Rectal smooth muscle tissue (tissue), 1 donor: ENCODE data around the gene PDLIM7.

ENCODE experiments used
- H3K27ac ChIP-seq: one replicate; pipeline ENCODE4 v1.7.0; 2013; ENCODE audit warnings: low read depth, low read length, inconsistent platforms
- H3K27me3 ChIP-seq: one replicate; pipeline ENCODE4 v1.7.0; 2013; ENCODE audit warnings: low read length; ENCODE audit not compliant: control insufficient read depth, insufficient read depth
- H3K36me3 ChIP-seq: one replicate; pipeline ENCODE4 v1.7.0; 2013; ENCODE audit warnings: low read length; ENCODE audit not compliant: control insufficient read depth, insufficient read depth
- H3K4me1 ChIP-seq: one replicate; pipeline ENCODE4 v1.7.0; 2013; ENCODE audit warnings: low read length; ENCODE audit not compliant: control insufficient read depth, insufficient read depth
- H3K4me3 ChIP-seq: one replicate; pipeline ENCODE4 v1.7.0; 2013; ENCODE audit warnings: low read length
- H3K9ac ChIP-seq: one replicate; pipeline ENCODE4 v1.7.0; 2013; ENCODE audit warnings: low read length

Gene PDLIM7

DNA sequence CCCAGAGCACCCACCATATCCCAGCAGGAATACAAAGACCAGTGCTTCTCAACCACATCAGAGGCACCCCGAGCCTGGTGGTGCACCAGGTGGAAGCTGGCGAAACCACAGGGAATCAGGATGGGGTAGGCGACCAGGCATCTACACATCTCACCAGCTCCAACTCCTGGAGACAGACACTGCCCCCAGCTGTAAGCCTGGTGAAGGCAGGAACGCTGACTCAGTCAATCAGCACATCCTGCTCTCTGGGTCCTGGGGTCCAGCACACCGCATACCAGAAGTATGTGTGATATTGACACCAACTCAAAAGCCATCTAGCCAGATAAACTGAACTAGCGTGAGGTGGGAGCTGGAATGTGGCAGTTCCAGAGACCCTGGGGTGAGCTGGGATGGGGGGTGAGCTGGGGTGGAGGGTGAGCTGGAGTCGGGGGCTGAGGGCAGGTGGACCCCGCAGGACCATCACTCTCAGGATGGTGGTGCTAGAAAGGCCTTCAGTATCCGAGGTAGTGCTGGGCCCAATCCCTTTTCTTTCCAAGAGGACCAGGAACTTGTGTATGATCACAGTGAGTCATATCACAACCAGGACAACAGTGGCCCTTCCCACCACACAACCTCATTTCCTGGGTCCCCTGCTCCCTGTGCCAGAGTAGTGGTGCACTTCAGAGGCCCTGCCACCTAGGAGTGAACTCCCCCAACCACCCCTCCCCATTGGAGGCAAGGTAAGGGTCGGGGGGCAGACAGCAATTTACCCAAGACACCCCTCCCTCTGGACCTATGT is 26.5 kb downstream of the PDLIM7 start:
- H3K27ac ChIP-seq, result peak overlapping the region; percentile 4
- no peak overlapping the region for H3K4me3 ChIP-seq
- peaks cover 9% of the 10 kb centered on the region for H3K36me3 ChIP-seq
- peak overlapping the region; percentile 24 for H3K9ac ChIP-seq
- H3K27me3 ChIP-seq, result no peaks in the 10 kb centered on the region
- H3K4me1 ChIP-seq, result peaks cover 20% of the 10 kb centered on the region

DNA sequence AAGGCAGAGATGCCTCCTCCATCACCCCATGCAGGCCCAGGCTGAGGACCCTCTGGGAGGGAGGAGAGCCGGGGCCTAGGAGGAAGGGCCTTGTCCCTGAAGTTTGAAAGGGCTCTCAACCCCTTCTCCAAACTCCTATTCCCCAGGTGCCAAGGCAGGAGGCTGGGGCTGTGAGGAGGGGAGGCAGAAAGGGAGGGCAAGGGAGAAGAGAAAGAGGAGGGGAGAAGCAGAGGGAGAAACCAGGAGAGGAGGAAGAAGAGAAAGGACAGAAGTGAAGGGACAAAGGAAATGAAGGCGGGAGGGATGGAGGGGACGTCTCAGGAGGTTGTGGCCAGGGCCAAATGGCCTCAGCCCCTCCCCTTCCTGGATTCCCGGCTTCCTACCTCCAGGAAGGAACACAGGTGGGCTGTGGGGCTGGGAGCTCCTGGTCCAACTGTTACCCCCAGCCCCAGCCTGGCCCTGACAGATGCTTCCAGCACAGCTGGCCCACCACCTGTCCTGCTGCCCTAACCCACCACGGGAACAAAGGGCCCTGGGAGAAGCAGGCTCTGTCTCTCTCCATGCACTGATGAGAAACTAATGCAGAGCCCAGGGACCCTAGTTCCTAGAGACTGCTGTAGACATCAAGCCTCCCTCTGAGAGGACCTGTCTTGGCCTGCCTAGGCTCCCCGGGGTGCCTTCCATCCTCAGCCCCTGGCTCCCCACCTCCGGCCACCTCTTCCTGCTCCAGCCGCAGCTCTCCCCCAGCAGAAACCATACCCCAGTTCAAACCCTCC is 27.5 kb downstream of the PDLIM7 start:
- Histone ChIP-seq H3K27me3 (no peaks in the 10 kb centered on the region), H3K27ac (peak overlapping the region; percentile 44), H3K9ac (no peak overlapping the region), H3K4me3 (peak overlapping the region; percentile 3), H3K4me1 (peaks cover 15% of the 10 kb centered on the region), H3K36me3 (peaks cover 10% of the 10 kb centered on the region)

DNA sequence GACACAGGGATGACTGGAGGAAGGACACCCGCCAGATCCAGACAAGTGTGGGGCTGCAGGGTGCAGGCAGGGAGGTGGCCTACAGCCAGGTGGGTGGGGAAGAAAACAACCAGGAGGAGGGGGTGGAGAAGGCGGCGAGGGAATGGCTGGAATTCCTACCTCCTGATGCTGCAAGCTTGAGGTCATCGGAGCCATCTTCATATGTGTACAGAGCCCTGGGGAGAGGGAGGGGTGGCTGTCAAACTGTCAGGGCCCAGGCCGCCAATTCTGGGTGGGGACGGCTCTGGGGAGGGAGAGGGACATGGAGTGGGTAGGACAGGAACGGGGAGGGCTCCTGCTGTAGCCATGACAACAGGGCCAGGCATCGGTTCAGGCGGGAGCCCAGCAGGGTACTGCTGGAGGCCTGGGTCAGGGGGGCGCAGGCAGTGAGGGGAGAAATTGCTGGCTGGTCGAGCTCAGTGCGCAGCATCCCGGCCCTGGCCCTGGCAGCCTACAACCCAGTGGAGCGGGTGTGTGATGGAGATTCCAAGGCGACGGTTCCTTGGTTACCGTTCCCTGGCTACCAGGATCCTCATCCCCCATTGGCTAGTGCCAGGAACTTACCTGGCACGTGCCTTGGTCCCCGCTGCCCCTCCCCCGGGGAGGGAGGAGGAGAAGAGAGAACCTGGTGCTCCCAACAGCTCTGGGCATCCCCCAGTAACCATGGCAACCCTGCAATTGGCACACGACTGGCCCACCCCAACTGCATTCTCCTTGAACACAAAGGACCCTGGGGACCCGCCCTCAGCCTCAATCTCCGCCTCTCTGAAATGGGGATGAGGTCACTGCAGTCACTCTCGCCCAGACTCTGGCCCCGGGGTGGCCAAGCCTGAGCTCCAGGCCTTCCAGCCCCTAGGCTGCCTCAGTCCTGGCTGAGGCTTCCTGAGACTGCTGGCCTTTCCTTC is 28.4 kb downstream of the PDLIM7 start:
- no peak overlapping the region for H3K27ac ChIP-seq
- no peak overlapping the region for H3K4me3 ChIP-seq
- H3K36me3 ChIP-seq, result peaks cover 10% of the 10 kb centered on the region
- H3K27me3 ChIP-seq, result no peaks in the 10 kb centered on the region
- H3K4me1 ChIP-seq, result peaks cover 15% of the 10 kb centered on the region
- no peak overlapping the region for H3K9ac ChIP-seq

DNA sequence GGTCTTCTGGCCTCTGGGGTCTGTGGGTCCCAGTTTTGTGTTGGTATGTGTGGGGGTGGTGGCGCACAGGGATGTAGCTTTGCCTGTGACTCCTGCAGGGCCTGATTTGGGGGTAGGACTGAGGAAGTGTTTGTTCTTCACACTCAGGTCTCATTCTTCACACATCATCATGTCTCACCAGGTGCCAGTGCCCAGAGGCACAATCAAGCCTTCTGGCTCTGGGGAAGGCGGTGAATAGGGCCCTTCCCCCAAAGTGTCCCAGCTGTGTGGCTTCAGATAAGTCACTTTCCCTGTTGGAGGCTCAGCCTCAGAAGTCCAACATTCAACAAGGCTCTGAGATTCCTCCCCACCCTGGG is 29.1 kb downstream of the PDLIM7 start:
- no peak overlapping the region for H3K9ac ChIP-seq
- no peak overlapping the region for H3K27ac ChIP-seq
- H3K27me3 ChIP-seq, result no peaks in the 10 kb centered on the region
- H3K4me1 ChIP-seq, result peaks cover 15% of the 10 kb centered on the region
- no peak overlapping the region for H3K4me3 ChIP-seq
- peaks cover 10% of the 10 kb centered on the region for H3K36me3 ChIP-seq

DNA sequence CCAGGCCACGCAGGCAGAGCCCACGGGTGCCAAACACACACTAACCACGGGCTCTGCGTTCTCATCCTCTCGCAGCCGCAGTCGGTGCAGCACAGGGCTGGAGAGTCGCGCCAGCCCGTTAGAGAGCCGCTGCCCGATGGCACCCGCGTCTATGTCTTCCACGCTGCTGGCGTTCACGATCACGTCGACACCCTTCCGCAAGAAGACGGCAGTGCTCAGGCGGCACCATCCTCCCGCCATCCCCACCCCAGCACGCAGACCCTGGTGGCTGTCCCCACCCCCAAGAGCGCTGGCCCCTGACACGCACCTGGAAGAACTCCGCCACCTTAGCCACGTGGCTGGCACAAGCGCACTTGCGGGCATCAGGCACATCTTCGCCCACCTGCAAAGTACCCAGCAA is 30.0 kb downstream of the PDLIM7 start:
- Histone ChIP-seq H3K4me1 (peaks cover 14% of the 10 kb centered on the region), H3K36me3 (peaks cover 10% of the 10 kb centered on the region), H3K4me3 (no peak overlapping the region), H3K27ac (no peak overlapping the region), H3K9ac (no peak overlapping the region), H3K27me3 (no peaks in the 10 kb centered on the region)

DNA sequence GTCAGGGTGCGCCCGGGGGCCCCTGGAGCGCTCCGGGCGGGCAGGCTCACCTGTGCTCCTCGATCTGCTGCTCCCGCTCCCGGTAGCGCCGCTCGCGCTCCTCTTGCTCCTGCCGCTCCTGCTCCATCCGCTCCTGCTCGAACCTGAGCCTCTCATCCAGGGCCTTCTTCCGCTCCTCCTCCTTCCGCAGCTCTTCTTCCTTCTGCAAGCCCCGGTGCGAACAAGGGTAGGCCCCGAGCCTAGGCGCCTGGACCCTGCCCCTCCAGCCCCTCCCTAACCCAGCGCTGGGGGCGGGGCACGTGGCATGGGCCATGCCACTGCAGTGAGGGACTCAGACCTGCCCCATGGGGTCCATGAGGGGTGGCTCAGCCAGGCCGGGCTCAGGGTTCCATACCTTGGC is 30.5 kb downstream of the PDLIM7 start:
- Histone ChIP-seq H3K4me3 (no peak overlapping the region), H3K36me3 (peaks cover 10% of the 10 kb centered on the region), H3K27me3 (no peaks in the 10 kb centered on the region), H3K4me1 (peaks cover 9% of the 10 kb centered on the region), H3K27ac (no peak overlapping the region), H3K9ac (no peak overlapping the region)

DNA sequence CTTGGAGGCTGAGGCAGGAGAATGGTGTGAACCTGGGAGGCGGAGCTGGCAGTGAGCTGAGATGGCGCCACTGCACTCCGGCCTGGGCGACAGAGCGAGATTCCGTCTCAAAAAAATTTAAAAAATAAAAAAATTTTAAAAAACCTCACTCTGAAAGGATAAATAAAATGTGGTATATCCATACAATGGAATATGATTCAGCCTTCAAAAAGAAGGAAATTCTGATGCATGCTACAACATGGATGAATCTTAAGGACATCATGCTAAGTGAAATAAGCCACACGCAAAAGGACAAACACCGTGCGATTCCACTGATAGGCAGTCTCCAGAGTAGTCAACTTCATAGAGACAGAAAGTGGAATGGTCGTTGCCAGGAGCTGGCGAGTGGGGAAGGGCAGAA is 32.4 kb downstream of the PDLIM7 start:
- Histone ChIP-seq H3K36me3 (peaks cover 10% of the 10 kb centered on the region), H3K9ac (no peak overlapping the region), H3K27ac (no peak overlapping the region), H3K4me1 (peaks cover 4% of the 10 kb centered on the region), H3K27me3 (no peaks in the 10 kb centered on the region), H3K4me3 (no peak overlapping the region)

DNA sequence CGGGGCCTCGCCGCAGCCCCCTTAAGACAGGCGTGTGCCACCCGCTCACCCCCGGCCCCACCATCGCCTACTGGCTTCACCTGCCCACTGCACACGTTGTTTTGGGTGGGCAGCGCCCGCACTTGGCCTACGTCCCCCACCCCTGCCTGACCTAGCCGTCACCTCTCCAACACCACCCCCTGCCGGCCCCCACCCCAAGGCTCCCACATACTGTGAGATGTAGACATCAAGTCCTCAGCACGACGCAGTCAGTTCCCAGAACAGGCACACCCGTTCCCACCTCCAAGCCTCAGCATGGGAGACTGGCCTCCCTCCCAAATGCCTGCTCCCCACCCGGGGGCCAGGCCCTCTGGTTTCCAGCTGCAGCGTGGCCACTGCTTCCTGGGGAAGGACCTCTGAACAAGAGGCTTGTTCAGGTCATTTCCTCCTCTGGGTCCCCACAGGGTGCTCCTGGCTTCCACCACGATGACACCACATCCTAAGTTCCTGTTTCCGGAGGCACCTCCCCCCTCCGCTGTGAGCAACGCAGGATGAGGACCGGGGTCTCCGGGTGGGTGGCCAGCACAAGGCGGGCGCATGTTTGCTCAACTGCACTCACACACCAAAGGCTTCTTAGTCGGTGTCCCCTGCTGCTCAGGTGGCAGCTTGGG is 35.3 kb downstream of the PDLIM7 start:
- no peak overlapping the region for H3K27ac ChIP-seq
- H3K36me3 ChIP-seq, result peaks cover 10% of the 10 kb centered on the region
- no peak overlapping the region for H3K4me3 ChIP-seq
- peaks cover 2% of the 10 kb centered on the region for H3K4me1 ChIP-seq
- H3K9ac ChIP-seq, result no peak overlapping the region
- no peaks in the 10 kb centered on the region for H3K27me3 ChIP-seq

DNA sequence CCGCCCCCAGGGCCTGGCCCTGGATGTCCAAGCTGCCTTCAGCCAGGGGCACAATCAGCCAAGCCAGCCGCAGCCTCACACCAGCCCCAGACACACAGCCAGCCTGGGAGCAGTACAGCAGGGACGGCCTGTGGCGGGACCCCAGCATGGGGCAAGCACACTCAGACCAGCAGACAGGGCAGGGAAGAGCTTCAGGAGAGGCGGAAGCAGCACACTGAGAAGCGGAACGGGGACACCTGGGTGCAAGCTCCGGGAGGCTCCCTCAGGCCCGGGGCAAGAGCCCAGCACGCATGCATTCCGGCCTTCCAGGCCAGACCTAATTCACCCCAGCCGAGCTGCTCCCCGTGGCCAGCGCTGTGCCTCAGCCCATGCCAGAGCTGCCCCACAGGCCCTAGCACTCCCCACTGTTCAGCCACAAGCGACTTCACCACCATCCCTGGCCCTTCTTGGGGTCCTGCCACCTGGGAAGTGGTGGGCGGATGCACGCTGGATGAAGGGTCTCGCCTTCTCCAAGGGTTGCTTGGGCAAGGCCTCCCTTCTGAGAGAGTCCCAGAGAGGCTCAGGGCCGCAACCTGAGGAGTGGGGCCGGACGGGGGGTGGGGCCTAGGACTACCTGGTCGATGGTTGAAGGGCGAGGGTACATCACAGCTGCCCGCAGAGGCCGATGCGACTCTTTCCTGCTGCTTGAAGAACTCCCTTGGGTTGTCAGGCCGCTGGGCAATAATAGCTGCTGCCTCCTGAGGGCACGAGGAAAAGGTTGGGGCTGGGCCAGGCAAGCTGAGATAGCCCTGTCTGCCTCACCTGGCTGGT is 37.4 kb downstream of the PDLIM7 start:
- Histone ChIP-seq H3K4me3 (no peak overlapping the region), H3K4me1 (peaks cover 9% of the 10 kb centered on the region), H3K36me3 (no peaks in the 10 kb centered on the region), H3K27ac (no peak overlapping the region), H3K9ac (no peak overlapping the region), H3K27me3 (no peaks in the 10 kb centered on the region)

DNA sequence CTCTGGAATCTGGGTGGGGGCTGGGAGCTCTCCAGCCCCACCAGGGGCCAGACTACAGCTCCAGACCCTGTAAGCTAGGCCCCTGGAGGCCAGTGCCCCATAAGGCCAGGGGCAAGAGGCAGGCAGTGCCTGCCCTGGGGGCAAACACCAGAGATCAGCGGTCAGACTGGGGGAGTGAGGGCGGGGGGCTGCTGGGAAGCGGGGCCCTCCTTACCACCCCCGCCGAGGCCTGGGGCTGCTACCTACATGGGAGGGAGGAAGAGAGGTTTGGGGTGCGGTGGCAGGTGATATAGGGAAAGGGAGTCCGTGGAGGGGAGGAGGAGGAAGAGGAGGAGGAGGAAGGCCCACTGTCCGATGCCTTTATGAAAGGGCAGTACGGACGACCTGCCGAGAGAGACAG is 38.0 kb downstream of the PDLIM7 start:
- no peaks in the 10 kb centered on the region for H3K36me3 ChIP-seq
- H3K4me3 ChIP-seq, result no peak overlapping the region
- peaks cover 12% of the 10 kb centered on the region for H3K4me1 ChIP-seq
- H3K27me3 ChIP-seq, result no peaks in the 10 kb centered on the region
- no peak overlapping the region for H3K9ac ChIP-seq
- H3K27ac ChIP-seq, result no peak overlapping the region

DNA sequence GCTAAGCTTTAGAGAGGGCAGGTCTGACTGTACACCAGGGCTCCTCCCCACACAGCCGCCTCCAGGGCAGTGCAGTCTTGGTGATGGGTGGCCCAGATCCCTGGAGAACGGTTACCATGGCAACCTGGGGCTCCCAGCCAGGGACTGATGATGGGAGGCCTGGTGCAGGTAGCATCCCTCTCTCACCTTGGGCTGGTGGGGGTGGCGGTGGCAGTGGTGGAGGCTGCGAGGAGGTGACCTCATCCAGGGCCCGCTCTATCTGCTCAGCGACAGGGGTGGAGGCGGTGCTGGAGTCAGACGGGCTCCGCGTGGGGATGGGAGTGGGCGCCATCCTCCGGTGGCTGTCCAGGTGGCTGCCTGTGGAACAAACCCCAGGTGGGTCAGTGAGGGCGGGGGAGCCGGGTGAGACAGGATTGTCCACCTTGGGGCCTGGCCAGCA is 38.5 kb downstream of the PDLIM7 start:
- no peak overlapping the region for H3K4me3 ChIP-seq
- peaks cover 15% of the 10 kb centered on the region for H3K4me1 ChIP-seq
- no peak overlapping the region for H3K9ac ChIP-seq
- H3K36me3 ChIP-seq, result no peaks in the 10 kb centered on the region
- H3K27me3 ChIP-seq, result no peaks in the 10 kb centered on the region
- no peak overlapping the region for H3K27ac ChIP-seq
